ENCODE measurements around the gene ALOX15. TPM values are rescaled to one million over a fixed set of nuclear protein-coding genes. Genes with fewer than 3 reads are reported as not detected.

The ALOX15 gene
- total RNA-seq, 4 donors from 2014 or later = 0.30 TPM; not detected in 3

- Histone ChIP-seq H3K4me1 (peaks cover 6 to 22% (median 12%) of the 10 kb centered on the region in 3 donors), H3K4me3 (peak overlapping the region in 3 of 4 donors; percentile 50 to 69 (median 57)), H3K36me3 (no peaks in the 10 kb centered on the region), H3K27me3 (peaks cover 0 to 82% (median 11%) of the 10 kb centered on the region in 4 donors), H3K9me3 (no peaks in the 10 kb centered on the region), H3K27ac (peak overlapping the region in 3 of 4 donors; percentile 77 to 87 (median 87))
- intact Hi-C loops (cut with DNase I) = no loop called here
- no CpG with 5 or more reads among the region's 7 CpGs for WGBS, 2 donors
- no peak for DNase-seq
- TF ChIP-seq POLR2A (IDR thresholded peaks at IDR 0.05) = no peak
- TF ChIP-seq CTCF (IDR thresholded peaks at IDR 0.05) = no peak
Observed at GRCh38 chr17:4585638-4585994, 55.9 kb downstream of the ALOX15 start.

GRCh38 chr17:4584917-4585637 lies 56.4 kb downstream of the ALOX15 start:
- DNase-seq = no peak
- Histone ChIP-seq H3K9me3 (no peaks in the 10 kb centered on the region), H3K4me1 (peaks cover 6 to 22% (median 12%) of the 10 kb centered on the region in 3 donors), H3K36me3 (no peaks in the 10 kb centered on the region), H3K27me3 (peaks cover 0 to 85% (median 11%) of the 10 kb centered on the region in 4 donors), H3K4me3 (peak overlapping the region; percentile 28 to 69 (median 54)), H3K27ac (peak overlapping the region; percentile 59 to 87 (median 82))
- intact Hi-C loops (cut with DNase I) = no loop called here
- TF ChIP-seq CTCF (IDR thresholded peaks at IDR 0.05) (no peak), POLR2A (IDR thresholded peaks at IDR 0.05) (no peak)
- 20 to 92% methylated on average over 1 to 2 of the region's 57 CpGs for WGBS, 2 donors

GRCh38 chr17:4584101-4584916 lies 57.2 kb downstream of the ALOX15 start, which contains the start of gene SMTNL2:
SMTNL2 (plus strand) TSS chr17:4584529; CDS start chr17:4584606, 77 bp downstream.
- Histone ChIP-seq H3K4me3 (peak within 1 kb of the TSS; percentile 28 to 69 (median 54)), H3K27me3 (peaks cover 0 to 85% (median 11%) of the 10 kb centered on the region in 4 donors), H3K27ac (peak within 1 kb of the TSS; percentile 59 to 87 (median 82)), H3K9me3 (no peaks in the 10 kb centered on the region), H3K36me3 (no peaks in the 10 kb centered on the region), H3K4me1 (peaks cover 6 to 29% (median 12%) of the 10 kb centered on the region in 3 donors)
- DNase-seq = no peak
- 0% methylated on average over 6 of the region's 100 CpGs; no CpG with 5 or more reads in 1 of the 2 donors for whole genome bisulfite sequencing, 2 donors
- intact Hi-C loops (cut with DNase I) = no loop called here
- TF ChIP-seq CTCF (IDR thresholded peaks at IDR 0.05) (no peak), POLR2A (IDR thresholded peaks at IDR 0.05) (peak in 1 of 4 donors; percentile 48)

- Histone ChIP-seq H3K27ac (peak overlapping the region; percentile 59 to 87 (median 82)), H3K4me3 (peak overlapping the region; percentile 28 to 69 (median 54))
- no peak for DNase-seq
Observed at GRCh38 chr17:4583782-4584100, 57.7 kb downstream of the ALOX15 start.

More at GRCh38 chr17:4583782-4584100, 57.7 kb downstream of the ALOX15 start:
- WGBS, 2 donors = 19 to 65% methylated on average over 4 to 12 of the region's 12 CpGs
- Histone ChIP-seq H3K9me3 (no peaks in the 10 kb centered on the region), H3K4me1 (peaks cover 6 to 31% (median 12%) of the 10 kb centered on the region in 3 donors), H3K27me3 (peaks cover 0 to 79% (median 11%) of the 10 kb centered on the region in 4 donors), H3K36me3 (no peaks in the 10 kb centered on the region)
- intact Hi-C loops (cut with DNase I) = no loop called here
- TF ChIP-seq POLR2A (IDR thresholded peaks at IDR 0.05) (no peak), CTCF (IDR thresholded peaks at IDR 0.05) (peak in 3 of 6 experiments; percentile 12 to 28 (median 25))

All from esophagus squamous epithelium (tissue), 5 donors.